GM19043 (cell line): ENCODE measurements around the gene OR2W1.

Experiments used
- ATAC-seq: cut with Tn5 transposase; IDR thresholded peaks from one replicate; pipeline ENCODE4 v1.9.1; 2021; ENCODE audit warnings: low read depth; ENCODE audit not compliant: unreplicated experiment

The OR2W1 gene

DNA sequence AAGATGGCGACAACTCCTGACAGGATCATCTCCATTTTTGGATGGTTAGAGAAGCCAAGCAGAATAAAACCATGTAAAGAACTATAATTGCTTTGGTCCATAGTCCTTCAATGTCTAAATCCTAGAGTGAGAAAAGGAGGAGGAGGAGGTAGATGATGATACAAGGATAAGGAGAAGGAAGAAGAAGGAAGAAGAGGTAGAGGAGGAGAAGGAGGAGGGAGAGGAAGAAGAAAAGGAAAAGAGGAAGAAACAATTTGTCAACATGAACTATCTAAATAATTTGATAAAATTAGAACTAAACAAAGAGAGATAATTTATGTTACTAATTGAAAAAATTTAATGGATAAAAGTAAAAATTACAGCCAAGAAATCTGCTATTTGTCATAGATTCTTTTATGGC is at the start of gene OR2W1:
OR2W1 (minus strand) TSS at position 101 of the 400 bp plus-strand sequence; CDS start at position 101, 0 bp downstream.
- ATAC-seq = no peak

- ATAC-seq = no peak
Observed at GRCh38 chr6:29092957-29093356, 48.0 kb upstream of the OR2W1 start.

DNA sequence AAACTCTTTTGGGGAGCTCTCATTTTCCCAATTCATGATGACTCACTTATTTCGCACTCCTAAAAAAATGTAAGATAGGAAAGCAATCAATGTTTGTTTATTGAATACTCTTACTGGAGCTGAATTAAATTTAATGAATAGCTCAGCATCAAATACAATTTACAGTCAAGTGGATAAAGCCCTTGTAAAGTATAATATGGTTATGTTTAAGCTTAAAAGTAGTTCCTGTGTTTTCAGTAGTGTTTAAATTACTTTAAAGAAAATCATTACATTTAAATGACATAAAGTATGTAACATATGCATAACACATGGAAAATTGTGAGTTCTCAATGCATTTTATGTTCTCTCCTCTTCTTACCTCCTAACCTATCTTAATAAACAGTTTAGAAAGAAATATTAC is 42.2 kb upstream of the OR2W1 start, which contains the start of gene OR2B3:
OR2B3 (minus strand) TSS at position 101 of the 400 bp plus-strand sequence; CDS start at position 36, 65 bp downstream.
- ATAC-seq = no peak

DNA sequence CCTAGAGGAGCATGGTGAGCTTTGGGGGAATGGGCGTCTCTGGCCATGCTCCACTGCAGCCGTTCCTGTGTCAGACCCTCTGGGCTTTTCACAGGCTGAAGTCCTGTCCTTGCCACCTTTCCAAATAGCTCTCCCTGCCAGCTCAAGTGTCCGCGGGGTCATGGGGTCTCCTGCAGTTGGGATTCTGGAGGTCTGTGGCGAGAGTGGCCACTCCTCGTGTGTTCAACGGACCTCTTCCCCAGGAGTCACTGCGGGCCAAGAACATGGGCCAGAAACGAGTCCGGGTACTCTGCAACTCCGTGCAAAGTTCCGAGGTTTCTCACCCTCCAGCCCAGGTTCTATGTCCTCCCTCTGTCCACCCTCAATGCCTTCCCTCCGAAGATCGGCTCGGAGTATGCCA is 37.5 kb upstream of the OR2W1 start:
- ATAC-seq = no peak

DNA sequence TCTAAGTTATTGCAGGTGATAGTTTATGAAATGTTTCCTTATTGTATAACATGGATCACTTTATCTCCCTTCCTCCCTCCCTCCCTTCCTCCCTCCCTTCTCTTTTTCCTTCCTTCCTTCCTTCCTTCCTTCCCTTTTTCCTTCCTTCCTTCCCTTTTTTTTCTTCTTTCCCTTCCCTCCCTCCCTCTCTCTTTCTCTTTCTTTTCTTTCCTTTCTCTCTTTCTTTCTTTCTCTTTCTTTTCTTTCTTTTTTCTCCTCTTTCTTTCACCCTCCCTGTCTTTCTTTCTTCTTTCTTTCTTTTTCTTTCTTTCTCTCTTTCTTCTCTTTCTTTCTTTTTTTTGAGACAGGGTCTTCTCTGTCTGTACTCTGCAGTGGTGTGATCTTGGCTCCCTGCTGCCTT is 36.3 kb upstream of the OR2W1 start:
- ATAC-seq = no peak

DNA sequence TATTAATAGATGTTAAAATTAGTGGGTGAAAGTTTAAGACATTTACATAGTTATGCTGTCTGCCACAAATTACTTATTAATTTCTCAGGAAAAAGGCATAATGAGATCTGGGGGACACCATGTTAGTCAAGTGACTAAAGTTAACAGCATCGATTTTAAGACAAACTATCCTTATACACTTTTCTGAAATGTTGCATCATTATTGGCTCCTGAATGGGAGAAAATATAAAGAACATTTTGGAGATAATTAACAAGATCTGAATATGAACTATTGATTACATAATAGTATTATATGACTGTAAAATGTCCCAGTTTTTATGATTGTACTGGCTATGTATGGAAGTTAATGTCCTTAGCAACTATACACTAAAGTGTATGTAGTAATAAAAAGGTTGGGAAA is 34.2 kb upstream of the OR2W1 start:
- ATAC-seq = no peak

GRCh38 chr6:29071831-29072723 is 27.1 kb upstream of the OR2W1 start:
- no peak for ATAC-seq

- ATAC-seq = no peak
Observed at GRCh38 chr6:29051680-29052079, 6.7 kb upstream of the OR2W1 start.

DNA sequence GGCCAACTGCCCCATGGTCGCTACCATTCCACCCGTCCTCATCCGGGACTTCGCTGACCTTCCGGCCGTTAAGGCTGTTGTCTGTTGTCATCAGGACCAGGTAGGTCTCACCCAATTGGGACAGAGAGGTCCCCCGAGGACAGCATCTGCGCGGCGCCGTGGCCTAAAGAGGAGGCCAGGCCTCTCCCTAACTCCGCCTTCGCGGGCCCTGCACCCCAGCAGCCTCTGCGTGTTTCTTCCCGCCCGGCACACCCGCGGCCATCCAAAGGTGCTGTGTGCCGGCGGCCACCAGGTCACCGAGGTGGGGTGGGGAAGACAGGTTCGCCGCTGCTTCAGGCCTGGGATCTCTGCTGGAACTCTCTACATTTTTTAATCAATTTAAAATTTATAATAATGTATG is 9.0 kb downstream of the OR2W1 start:
- ATAC-seq = no peak

DNA sequence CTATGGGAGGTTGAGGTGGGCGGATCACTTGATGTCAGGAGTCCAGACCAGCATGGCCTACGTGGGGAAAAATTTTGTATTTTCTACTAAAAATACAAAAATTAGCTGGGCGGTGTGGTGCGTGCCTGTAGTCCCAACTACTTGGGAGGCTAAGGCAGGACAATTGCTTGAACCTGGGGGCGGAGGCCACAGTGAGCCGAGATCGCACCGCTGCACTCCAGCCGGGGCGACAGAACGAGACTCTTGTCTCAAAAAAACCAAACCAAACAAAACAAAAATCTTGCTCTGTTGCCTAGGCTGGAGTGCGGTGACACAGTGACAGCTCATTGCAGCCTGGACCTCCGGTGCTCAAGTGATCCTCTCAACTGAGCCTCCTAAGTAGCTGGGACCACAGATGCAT is 16.2 kb downstream of the OR2W1 start:
- no peak for ATAC-seq

GRCh38 chr6:29025927-29026585 is 18.9 kb downstream of the OR2W1 start:
- ATAC-seq = no peak

- ATAC-seq = no peak
Observed at GRCh38 chr6:29021434-29021833, 23.5 kb downstream of the OR2W1 start.

- ATAC-seq = no peak
Observed at GRCh38 chr6:29019629-29020028, 25.3 kb downstream of the OR2W1 start.

DNA sequence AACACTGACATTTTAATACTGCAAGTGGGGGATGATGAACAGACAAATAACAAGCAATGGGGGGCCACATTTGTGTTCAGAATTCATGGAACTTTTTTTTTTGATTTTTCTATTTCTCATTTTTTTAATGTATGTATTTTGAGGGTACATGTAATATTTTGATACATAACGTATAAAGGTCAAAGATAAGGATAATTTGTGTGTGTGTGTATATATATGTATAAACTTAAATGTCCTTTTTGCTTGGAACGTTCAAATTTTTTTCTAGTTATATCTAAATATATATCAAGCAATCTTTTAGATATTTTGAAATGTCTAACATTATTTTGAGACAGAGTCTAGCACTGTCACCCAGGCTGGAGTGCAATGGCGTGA is 27.6 kb downstream of the OR2W1 start:
- ATAC-seq = no peak

DNA sequence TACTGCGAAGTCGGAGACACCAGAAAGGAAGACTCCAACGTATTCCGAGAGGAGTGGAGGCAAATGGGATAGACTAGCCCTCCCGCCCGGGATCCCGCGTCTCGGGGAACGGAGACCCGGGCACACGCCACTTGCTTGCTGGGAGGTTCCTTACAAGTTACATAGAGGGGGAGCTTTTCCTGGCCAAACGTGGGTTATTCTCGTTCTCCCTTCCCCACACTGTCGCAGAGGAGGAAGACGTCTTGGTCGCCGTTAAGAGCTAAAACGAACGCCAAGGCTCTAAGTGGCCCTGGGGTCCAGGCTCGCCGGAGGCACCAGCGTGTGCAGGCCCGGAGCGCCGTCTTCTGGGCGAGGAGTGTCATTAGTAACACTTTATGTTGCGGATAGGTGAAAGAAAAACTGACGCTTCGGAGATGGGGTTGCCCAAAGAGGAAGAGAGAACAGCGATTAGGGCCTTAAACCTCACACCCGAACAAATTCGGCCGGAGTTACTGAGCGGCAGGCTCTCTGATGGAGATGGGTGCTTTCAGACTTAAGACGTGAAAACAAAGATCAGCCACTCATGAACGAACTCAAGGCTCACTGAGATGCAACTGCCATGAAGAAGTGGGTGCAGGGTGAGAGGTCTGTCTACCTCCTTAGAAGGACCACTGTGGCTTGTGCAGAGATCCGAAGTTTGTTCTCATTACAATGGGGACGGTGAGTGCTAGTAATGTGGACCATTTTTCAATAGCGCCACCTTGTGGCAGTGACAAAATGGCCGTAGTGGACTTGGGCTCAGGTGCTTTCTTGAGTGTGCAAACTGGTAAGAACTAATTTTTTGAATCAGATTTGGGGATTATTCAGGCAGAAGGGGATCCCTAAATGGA is 28.2 kb downstream of the OR2W1 start:
- peak; percentile 72 for ATAC-seq

- no peak for ATAC-seq
Observed at GRCh38 chr6:29014729-29015608, 30.0 kb downstream of the OR2W1 start.

- ATAC-seq = no peak
Observed at GRCh38 chr6:29011276-29011734, 33.7 kb downstream of the OR2W1 start.

- no peak for ATAC-seq
Observed at GRCh38 chr6:29009358-29009757, 35.6 kb downstream of the OR2W1 start.

GRCh38 chr6:29008089-29008488 is 36.9 kb downstream of the OR2W1 start:
- no peak for ATAC-seq
